ENCODE data around the gene RWDD3.

RWDD3 gene

DNA sequence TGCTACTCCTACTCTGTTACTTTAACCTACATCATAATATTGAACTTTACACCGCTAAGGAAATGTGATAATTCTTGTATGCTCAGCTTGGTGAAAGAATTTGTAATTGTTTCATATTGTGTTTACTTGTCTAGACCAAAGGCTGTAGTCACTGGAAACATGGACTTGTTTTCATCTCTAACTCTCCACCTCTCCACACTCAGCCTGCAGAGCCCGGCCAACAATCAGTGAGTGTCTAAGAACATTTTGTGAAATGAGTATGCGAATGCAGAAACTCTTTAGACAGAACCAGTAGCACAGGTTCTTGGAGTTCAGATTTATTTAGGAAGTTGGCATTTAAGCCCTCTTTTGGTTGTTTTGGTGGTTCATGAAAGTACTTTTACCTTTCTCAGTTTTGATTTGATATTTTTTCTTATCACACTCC, 3.2 kb upstream of the RWDD3 start:
- DNase-seq, result no peak

DNA sequence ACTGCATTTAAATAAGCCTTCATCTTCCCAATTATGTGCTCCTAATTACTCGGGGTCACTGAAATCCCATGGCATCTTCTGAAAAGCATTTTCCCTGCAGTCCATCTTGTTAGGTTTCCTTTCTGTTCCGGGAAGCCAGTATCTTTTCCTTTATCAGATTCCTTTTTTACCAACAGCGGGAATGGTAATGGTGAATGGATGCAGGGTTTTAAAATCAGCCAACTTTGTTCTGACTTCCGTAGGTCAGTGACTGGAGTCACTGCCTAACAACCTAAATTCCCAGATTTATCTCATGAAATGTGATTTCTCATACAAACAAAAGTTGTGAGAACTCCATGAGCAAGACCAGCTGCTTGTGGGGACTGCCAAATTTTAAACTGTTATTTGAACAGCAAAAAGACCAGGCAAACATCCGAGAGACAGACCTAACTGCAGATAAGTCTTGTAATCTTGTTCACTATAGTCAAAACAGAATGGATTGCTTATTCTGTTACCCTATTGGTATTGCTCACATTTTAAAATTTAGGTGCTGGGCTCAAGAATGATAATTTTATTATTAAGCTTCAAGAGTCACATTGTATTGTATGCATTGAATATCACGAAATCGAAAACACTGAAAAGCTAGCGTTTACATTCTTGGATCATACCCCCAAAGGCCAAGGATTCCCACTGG, 1.2 kb upstream of the RWDD3 start:
- DNase-seq, result no peak

DNA sequence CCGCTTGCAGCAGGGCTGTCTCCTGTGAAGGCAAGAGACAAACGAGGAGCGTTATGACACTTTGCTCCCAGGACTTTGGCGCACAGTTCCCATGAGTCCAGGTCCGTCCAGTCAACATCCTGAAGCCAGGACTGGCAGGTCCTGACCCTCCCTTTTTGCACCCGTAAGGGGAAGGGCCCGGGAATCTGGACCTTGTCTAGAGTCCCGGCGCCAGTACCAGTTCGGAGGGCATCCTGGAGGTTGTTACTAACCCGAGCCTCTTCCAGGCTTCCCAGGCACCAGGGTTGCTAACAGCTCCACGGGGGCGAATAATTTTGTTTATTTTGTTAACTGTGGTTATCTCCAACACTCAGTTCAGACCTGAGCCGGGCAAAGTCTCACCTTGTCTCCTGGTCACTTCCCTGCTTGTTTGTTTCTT, 682 bp upstream of the RWDD3 start:
- DNase-seq, result no peak

DNA sequence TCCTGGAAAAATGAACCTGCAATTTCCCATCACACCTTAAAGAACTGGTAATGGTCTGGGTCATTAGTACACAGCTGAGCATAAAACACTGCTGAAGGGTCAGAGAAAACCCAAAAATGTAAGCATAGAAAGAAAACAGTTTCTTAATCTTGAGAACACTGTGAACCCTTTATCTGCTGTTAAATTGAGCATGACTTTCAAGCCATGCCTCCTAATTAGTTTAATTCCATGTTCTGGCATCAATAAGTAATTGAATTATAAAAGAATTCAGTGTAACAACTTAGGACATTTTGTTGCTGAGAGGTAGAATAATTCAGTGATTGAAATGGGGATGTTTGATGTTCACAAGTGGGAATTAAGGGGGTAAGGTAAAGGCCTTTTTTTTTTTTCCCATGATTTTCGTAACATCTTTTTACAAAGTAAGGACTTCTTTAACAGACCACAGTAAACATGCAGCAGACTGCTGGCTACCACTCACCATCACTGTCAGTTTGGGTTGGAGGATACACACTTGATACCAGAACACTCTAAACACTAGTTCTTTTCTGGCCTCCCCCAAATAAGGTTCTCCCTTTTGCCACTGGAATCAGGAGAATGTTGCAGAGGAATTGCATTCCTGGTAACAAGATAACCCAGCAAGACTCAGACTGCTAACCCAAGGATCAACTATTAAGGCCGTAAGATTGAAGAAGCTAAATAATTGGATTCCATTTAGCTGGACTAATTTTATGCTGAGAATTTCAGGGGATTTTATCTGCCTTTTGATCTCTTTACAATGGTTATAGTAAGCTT, 3.0 kb downstream of the RWDD3 start:
- DNase-seq, result no peak

DNA sequence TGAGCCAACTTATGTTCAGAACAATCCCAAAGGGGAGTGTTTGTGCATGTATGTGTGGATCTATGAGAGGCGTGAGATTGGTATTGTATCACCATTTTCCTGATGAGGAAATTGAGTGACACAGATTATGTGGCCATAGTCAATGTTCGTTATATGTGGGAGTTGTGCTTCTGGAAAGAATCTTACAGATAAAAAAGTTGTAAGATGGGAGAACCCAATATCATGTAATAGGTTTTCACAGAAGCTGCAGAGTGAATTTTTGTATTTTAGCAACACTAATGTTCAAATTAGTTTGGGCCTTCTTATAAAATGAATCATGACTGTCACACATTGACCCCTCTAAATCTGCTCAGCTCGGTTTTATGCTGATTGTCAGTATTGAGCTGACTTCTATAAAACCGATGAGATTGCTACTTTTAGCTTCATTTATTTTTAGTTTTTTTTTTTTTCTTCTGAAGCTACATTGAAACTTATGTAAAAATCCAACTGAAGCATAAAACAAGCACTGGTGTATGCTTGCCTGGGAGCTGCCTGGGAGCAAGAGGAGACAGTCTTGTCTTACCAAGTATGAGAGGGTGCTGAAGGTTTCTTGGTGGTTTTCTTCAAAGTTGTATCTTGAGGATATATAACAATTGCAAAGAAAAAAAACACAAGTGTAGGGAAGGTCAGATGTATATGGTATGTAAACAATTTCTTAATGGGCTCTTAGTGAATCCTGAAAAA, 4.1 kb downstream of the RWDD3 start:
- DNase-seq, result no peak

DNA sequence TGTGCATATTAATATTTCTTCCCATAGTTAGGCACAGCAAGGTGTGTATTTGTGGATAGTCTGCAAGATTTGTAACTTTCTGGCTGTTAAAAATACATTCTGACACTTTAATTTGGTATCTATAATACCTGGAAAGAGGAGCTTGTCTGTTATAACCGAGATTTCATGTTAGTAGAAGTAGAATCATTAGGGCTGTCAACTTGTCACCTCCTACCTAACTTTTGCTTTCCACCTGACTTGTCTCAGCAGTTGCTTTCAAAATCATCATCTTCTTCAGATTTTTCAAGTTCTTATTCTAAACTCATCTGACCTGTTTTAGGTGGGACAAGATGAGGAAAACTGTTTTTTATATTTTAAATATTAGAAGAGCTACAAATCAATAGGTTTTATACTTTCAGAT, 11.0 kb downstream of the RWDD3 start:
- DNase-seq, result no peak

DNA sequence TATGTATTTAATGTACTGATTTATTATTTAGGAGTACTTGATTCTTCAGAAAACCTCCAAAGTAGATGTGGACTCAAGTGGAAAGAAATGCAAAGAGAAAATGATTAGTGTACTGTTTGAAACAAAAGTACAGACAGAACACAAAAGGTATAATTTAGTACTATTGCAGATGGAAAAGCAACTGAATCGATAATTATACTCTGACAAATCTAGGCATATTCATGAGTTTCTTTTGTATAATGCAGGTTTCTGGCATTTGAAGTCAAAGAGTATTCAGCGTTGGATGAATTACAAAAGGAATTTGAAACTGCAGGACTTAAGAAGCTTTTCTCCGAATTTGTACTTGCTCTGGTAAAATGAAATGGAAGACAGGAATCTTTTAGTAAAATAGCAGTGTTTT, 12.5 kb downstream of the RWDD3 start:
- DNase-seq, result no peak

DNA sequence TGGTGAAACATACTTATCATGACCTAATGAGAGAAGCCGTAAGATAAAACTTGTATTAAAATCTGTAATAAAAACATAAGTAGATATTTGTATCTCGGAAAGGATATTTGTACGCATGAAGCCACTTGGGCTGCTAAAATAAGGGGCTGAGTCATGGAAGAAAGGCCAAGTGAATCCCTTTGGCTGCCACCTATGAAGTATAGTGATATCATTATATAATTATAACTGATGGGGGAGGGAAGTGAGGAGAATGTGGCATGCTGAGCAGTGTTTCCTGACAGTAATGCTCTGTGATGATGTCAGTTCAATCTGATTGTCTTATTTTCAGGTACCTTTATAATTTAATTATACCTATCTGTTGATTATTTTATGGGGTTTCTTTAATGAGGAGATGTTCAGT, 13.6 kb downstream of the RWDD3 start:
- DNase-seq, result no peak

DNA sequence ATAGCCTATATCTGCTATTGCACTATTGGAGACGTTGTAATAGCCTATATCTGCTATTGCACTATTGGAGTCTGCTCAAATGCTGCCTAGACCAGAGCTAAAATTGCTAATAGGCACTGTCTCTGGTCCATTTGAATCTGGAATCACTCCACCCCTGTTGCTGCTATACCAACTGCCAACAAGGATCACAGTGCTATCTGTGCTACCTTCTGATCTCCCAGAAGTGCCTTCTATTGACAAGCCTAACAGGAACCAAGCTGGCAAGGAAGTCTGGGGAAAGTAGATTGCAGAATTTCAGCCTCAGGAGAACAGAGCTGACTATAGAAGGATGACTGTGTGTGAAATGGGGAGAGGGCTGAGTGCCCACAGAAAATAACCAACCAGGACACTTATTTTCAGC, 15.9 kb downstream of the RWDD3 start:
- no peak for DNase-seq

DNA sequence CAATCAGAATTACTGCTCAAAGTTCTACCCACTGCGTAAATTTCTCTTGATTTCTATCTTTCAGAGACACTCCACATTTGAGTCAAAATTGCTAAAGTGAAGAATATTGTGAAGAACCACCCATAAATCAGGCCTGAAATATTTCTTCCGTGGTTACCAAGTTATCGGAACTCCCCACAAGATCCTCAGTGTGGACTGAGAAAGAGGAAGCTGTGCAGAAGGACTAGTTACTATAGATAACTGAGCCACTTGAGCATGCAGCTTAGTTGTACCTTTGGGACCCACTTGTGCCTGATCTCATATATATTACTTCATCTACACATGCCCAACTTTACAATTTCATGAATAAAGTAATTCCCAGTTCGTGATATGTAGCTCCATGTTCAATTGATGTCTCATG, 18.4 kb downstream of the RWDD3 start:
- DNase-seq, result no peak

DNA sequence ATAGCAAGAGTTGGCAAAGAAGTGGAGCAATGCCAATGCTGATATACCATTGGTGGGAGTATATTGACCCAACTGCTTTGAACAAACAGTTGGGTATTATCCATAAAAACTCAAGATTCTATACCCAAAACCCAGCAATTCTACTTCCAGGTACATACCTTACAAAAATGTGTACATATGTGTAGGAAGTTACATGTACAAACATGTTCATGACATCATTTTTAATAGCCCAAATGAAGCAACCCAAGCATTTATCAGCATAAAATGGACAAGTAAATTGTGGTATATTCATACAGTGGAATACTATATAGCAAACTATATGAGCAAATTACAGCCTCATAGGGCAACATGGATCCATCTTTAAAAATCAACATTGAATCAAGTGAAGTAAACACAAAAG, 20.9 kb downstream of the RWDD3 start:
- no peak for DNase-seq

DNA sequence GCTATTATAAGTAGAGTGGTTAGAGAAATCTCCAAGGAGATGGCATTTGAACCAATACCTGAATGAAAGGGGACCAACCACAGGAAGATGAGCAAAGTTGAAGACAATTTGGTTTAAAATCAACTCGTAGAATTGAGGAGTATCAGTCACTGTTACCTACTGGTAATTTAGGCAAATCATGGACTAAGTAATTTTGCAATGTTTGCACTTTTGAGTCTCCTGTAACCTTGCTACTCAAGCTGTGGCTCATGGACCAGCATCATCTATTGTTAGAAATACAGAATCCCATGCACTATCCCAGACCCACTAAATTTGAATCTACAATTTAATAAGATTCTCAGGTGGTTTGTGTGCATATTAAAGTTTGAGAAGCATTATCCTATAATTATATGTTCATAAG, 21.8 kb downstream of the RWDD3 start:
- no peak for DNase-seq

DNA sequence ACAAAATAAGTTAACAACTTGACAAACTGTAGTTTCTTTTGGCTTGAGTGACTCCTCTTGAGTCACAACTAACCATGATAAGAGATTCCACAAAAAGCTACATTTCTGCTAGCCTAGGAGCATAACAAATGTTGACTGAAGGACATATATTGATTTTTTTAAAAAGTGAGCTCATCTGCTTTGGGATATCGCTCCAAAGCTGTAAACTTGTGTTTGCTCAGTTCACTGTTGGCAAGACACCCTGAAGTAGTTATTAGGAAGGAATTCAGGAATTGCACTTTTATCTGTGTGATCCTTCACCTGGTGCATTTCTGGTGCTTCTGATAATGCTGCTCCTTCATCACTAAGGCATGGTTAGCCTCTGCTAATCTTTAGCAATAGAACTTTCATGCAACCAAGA, 23.7 kb downstream of the RWDD3 start:
- no peak for DNase-seq

DNA sequence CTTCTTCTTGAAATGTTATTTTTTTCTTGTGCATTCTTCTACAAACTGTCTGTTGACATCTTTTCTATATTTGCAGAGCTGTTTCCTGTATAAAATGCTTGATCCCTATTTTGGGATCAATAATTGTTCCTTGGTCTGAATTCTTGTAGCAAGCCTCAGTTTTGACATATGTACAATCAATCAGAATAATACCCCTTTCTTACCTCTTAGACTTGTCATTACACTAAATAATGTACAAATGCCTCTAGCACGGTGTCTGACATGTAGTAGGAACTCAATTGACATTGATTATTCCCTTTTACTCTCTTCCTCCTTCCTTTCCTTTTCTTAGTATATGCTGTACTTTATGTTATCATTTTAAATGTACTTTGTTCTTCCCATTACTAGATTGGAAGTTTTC, 25.2 kb downstream of the RWDD3 start:
- no peak for DNase-seq

DNA sequence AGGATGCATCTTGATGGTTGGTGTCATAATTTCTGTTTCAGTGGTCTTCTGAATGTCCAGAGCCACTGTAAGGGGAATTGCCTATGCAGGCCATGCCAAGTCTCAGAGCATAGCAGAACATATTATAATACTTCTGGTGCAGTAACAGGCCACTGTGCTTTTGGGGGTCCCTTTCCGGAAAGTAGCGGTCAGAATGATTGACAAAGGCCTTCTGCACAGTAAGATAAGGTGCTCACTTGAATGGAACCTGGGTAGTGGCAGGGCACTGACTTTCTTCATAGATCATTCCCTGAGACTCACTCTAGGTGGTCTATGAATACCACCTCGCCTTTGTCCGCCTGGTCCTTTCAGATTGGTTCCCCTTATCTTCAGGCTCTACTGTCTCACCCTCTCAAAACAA, 28.9 kb downstream of the RWDD3 start:
- no peak for DNase-seq

DNA sequence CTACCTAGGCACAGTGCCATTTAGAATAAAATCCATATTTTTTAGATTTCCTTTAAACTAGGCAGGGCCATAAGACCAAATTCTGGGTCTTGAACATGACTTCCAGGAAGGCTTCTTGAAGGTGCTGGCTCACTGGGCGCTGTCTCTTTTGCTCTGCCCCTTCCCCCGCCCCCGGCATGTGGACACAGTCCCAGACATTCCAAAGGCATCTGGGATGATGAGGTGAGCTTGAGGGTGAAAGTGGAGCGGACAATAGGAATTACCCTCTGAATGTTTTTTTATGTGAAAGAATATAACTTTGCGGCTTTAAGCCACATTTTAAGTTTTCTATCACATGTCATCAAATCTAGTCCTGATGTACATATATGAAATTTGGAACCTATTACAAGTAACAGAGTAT, 29.4 kb downstream of the RWDD3 start:
- DNase-seq, result no peak

DNA sequence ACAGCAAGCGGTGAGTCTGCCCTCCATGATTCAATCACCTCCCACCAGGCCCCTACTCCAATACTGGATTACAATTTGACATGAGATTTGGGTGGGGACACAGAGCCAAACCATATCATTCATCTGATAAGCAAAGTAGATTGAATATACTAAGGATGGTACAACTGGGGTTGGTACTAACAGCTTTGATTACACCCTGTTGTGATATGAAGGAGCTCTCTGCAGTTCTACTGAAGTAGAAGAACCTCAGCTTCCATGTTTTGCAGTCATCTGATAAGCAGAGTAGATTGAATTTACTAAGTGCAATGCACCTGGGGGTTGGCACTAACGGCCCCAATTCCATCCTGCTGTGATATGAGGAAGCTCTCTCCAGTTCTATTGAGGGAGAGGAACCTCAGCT, 31.1 kb downstream of the RWDD3 start:
- DNase-seq, result no peak

DNA sequence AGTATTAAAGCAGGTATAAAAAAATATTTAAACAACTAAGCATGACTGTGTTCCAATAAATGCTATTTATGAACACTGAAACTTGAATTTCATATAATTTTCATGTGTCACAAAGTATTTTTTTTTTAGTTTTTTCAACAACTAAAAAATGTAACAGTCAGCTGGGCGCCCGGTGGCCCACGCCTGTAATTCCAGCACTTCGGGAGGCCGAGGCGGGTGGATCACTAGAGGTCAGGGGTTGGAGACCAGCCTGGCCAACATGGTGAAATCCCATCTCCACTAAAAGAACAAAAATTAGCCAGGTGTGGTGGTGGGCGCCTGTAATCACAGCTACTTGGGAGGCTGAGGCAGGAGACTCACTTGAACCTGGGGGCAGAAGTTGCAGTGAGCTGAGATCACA, 42.4 kb downstream of the RWDD3 start:
- DNase-seq, result no peak

DNA sequence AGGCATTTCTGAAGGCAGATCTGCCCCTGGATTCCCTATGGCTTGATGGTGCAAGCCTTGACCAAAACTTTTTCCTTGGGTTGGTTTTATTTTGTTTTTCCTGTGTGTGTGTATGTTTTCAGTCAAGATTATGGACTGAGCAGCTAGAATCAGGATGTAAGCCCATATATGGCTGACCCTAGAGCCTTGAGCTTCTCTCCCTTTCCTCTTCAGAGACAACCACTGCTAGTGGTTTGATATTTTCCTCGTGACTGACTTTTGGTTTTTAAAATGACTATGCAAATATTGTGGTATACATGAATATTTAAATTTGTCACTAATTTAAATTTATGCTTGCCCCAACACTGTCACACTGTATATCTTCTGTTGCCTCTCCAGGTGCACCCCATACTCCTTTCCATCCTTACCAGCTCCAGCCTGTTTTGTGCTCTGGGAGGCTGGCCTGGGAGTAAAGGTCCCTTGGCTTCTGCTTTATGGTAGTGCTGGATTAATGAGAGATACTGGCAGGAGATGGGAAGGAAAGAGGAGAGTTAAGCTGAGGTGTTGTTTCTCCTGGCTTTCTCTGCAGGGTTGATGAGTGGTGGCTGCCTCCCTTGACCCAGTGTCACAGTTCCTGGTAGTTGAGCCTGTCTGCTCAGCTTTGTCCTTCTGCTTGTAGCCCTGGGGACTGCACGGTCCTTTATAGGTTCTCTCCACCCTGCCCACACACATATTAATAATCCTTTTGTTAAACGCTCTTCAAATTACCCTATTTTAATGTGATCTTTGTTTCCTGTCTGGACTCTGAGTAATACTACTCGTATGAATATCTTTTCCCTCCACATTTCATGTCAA, 44.4 kb downstream of the RWDD3 start:
- DNase-seq, result no peak

DNA sequence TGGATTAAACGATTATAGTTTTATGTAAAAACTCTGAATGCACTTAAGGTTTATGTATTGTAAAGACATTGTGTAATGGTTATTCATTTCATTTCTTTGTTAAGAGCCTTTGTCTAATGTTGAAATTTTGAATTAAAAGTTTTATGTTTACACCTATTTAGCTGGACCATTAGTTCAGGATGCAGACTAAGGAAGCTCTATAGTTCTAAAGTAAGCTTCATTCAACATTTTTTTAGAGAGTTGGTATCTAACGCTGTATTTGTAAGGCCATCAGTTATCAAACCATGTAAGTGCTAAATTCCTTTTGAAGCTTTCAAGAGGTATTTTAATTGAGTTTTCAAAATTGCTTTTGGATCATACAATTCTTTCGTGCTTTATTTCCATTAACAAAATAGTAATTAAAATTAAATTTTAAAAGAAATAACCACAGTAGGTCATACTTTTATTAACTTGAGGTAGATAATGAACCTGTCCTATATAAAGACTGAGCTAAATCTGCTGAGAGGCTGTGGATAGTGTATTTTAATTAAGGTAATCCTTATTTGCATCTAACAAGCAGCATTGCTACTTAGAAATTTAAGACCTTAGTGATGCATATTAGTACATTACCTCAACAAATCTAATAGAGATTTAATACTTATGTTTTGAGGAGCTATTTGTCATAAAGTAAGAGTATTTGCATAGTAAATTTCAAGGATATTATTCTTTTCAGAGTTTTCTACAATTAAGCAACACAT, 47.9 kb downstream of the RWDD3 start:
- DNase-seq, result no peak

DNA sequence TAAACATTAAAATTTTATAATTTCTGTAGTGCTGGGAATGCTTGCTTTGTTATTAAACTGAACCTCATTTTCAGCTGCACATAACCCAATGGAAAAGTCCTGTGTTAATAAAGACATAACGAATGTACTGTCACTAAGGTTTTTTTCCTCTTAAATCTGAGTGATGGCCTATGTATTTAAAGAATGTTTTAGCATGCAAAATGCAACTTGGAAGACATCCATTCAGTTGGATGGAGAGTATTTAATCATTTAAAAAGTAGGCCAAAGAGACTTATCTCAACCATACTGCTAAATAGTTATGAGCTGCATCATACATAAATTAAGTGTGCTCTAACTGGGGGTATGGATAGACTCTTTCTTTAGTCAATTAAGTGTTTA, 48.5 kb downstream of the RWDD3 start:
- DNase-seq, result no peak

DNA sequence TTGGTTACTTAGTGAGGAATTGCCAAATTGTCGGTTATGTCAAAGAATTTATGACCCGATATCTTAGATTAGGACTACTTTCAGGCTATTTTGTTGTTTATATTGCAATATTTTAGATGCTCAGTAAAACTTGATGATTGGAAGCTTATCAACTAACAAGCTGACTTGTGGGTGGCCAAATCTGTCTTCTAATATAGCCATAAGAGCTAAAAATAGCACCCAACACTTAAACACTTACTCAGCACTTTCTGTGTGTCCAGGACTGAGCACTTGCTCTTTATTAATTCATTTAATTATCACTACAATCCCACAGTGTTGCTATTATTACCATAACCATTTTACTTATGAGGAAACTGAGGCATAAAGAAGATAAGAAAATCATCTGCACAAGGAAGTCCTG, 50.4 kb downstream of the RWDD3 start:
- DNase-seq, result no peak

DNA sequence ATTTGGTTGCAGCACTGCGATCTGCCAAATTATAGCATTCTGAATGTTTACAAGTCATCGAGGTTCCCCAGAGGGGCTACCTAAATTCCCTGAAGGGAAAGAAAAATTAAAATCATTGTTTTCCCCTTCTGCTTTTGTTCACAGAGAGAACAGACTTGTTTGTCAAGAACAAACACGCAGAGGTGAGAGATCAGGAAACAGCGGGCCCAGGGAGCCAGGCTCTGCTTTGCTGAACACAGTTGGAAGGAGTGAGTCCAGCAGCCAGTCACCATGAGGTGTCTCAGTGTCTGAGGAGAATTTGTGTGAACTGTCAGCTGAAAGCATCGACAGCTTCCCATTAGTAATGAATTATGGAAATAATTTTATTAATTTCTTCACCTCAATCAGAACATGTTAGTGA, 52.5 kb downstream of the RWDD3 start:
- peak; percentile 19 for DNase-seq

Measured in NCI-H1417 treated with DMSO at 0.1 percent for 48 hours (cell line).